Measurements from ENCODE around the gene UFD1. TPM values are rescaled to one million over a fixed set of nuclear protein-coding genes. Genes with fewer than 3 reads are reported as not detected.

UFD1 gene
- total RNA-seq, 1 donor from 2014 or later, result 37.7 TPM

GRCh38 chr22:19517171-19517500, 38.1 kb upstream of the UFD1 start:
- H3K4me3 ChIP-seq, result no peak overlapping the region
- H2AFZ ChIP-seq (replicated peaks), result no peak overlapping the region
- no peaks in the 10 kb centered on the region for H3K9me3 Mint-ChIP-seq
- H4K20me1 ChIP-seq (ENCODE audit: low read depth), result peaks cover 10% of the 10 kb centered on the region
- peaks cover 9% of the 10 kb centered on the region for H3K4me1 Mint-ChIP-seq
- no peak overlapping the region for H3K4me2 ChIP-seq
- no peak for DNase-seq (ENCODE audit: low spot score)
- H3K4me1 ChIP-seq, result no peaks in the 10 kb centered on the region
- no peaks in the 10 kb centered on the region for H3K9me3 ChIP-seq (ENCODE audit: low read depth)
- no peaks in the 10 kb centered on the region for H3K36me3 ChIP-seq
- H3K4me3 Mint-ChIP-seq, result no peak overlapping the region
- peaks cover 4% of the 10 kb centered on the region for H3K27me3 Mint-ChIP-seq (ENCODE audit: insufficient read depth, low read depth)
- no peaks in the 10 kb centered on the region for H3K79me2 ChIP-seq (ENCODE audit: low read depth)
- TF ChIP-seq EZH2phosphoT487 (IDR thresholded peaks at IDR 0.05) (no peak), EZH2 (IDR thresholded peaks at IDR 0.05) (no peak), CTCF (IDR thresholded peaks at IDR 0.05) (no peak)
- H3K36me3 Mint-ChIP-seq, result peaks cover 21% of the 10 kb centered on the region
- no peak overlapping the region for H3K27ac ChIP-seq
- H3K9ac ChIP-seq, result no peak overlapping the region
- peaks cover 8% of the 10 kb centered on the region for H3K27me3 ChIP-seq
- H3K27ac Mint-ChIP-seq, result peak overlapping the region; percentile 50
- H3F3A ChIP-seq (ENCODE audit: low read depth), result no peaks in the 10 kb centered on the region

GRCh38 chr22:19516378-19517170, 37.6 kb upstream of the UFD1 start:
- Histone ChIP-seq H3K4me1 (no peaks in the 10 kb centered on the region), H3K9ac (no peak overlapping the region), H3K36me3 (no peaks in the 10 kb centered on the region), H3K79me2 (ENCODE audit: low read depth) (no peaks in the 10 kb centered on the region), H3K27ac (no peak overlapping the region), H4K20me1 (ENCODE audit: low read depth) (peaks cover 4% of the 10 kb centered on the region), H3K9me3 (ENCODE audit: low read depth) (no peaks in the 10 kb centered on the region), H3K4me2 (no peak overlapping the region), H3F3A (ENCODE audit: low read depth) (no peaks in the 10 kb centered on the region), H3K4me3 (no peak overlapping the region), H3K27me3 (peaks cover 2% of the 10 kb centered on the region), H2AFZ (replicated peaks) (no peak overlapping the region)
- no peaks in the 10 kb centered on the region for H3K27me3 Mint-ChIP-seq (ENCODE audit: insufficient read depth, low read depth)
- no peaks in the 10 kb centered on the region for H3K9me3 Mint-ChIP-seq
- no peak for DNase-seq (ENCODE audit: low spot score)
- peaks cover 22% of the 10 kb centered on the region for H3K36me3 Mint-ChIP-seq
- H3K4me3 Mint-ChIP-seq, result no peak overlapping the region
- no peak for TF ChIP-seq CTCF (IDR thresholded peaks at IDR 0.05)
- TF ChIP-seq EZH2phosphoT487 (IDR thresholded peaks at IDR 0.05), result no peak
- no peak for TF ChIP-seq EZH2 (IDR thresholded peaks at IDR 0.05)
- H3K27ac Mint-ChIP-seq, result no peak overlapping the region
- H3K4me1 Mint-ChIP-seq, result peaks cover 6% of the 10 kb centered on the region

GRCh38 chr22:19515654-19516377, 36.8 kb upstream of the UFD1 start:
- no peak for TF ChIP-seq EZH2phosphoT487 (IDR thresholded peaks at IDR 0.05)
- no peak for TF ChIP-seq EZH2 (IDR thresholded peaks at IDR 0.05)
- TF ChIP-seq CTCF (IDR thresholded peaks at IDR 0.05), result no peak
- H3K27ac ChIP-seq, result no peak overlapping the region
- peaks cover 6% of the 10 kb centered on the region for H3K4me1 Mint-ChIP-seq

More at GRCh38 chr22:19515654-19516377, 36.8 kb upstream of the UFD1 start:
- no peaks in the 10 kb centered on the region for H3K27me3 ChIP-seq
- H3K27me3 Mint-ChIP-seq (ENCODE audit: insufficient read depth, low read depth), result no peaks in the 10 kb centered on the region
- H3K4me1 ChIP-seq, result no peaks in the 10 kb centered on the region
- H3K4me3 Mint-ChIP-seq, result no peak overlapping the region
- no peaks in the 10 kb centered on the region for H3F3A ChIP-seq (ENCODE audit: low read depth)
- H3K36me3 Mint-ChIP-seq, result peaks cover 26% of the 10 kb centered on the region
- H3K9ac ChIP-seq, result no peak overlapping the region
- H4K20me1 ChIP-seq (ENCODE audit: low read depth), result peaks cover 4% of the 10 kb centered on the region
- H3K9me3 ChIP-seq (ENCODE audit: low read depth), result no peaks in the 10 kb centered on the region
- peak overlapping the region; percentile 5 for H3K27ac Mint-ChIP-seq
- H3K79me2 ChIP-seq (ENCODE audit: low read depth), result no peaks in the 10 kb centered on the region
- H2AFZ ChIP-seq (replicated peaks), result no peak overlapping the region
- no peaks in the 10 kb centered on the region for H3K9me3 Mint-ChIP-seq
- no peak overlapping the region for H3K4me3 ChIP-seq
- H3K36me3 ChIP-seq, result no peaks in the 10 kb centered on the region
- no peak overlapping the region for H3K4me2 ChIP-seq
- no peak for DNase-seq (ENCODE audit: low spot score)
